ENCODE results near the gene EBP. TPM values are rescaled to one million over a fixed set of nuclear protein-coding genes. Genes with fewer than 3 reads are reported as not detected.

The EBP gene
- total and polyA plus RNA-seq, 2 donors (not counting 3 experiments of a cell fraction or from before 2014, with no cell fraction given), result 102 to 183 TPM

DNA sequence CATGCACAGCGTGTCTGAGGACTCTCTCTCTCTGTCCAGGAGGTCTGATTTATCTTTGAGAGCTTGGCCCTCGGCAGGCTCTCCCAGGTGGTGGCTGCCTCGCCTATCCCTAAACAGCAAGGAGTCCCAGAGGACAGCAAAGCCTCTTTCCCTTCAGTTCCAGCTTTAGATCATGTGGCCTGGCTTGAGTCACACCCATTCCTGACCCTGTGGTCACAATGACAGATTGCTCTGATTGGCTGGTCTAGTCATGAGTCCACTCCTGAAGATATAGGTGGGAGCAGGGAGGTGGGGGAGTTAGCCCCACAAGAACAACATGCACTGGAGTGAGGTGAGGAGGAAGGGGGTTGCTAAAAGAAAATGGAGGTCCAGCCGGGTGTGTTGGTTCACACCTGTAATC, 24.9 kb upstream of the EBP start:
- intact Hi-C loops (cut with micrococcal nuclease), result no loop called here
- peaks cover 14% of the 10 kb centered on the region for H3K4me1 ChIP-seq (ENCODE audit: control insufficient read depth, extremely low read depth, insufficient read depth, low read length)
- no peak overlapping the region for H3K27ac ChIP-seq (ENCODE audit: insufficient read depth, low read depth, low read length)
- POLR2A ChIA-PET, result no interaction called here
- no peak for FAIRE-seq
- H3K79me2 ChIP-seq (ENCODE audit: control insufficient read depth, insufficient read depth, low read length), result no peaks in the 10 kb centered on the region
- no peak overlapping the region for H3K4me2 ChIP-seq (ENCODE audit: insufficient read depth, low read length)
- H3K9me3 ChIP-seq (replicated peaks; ENCODE audit: control insufficient read depth, insufficient read depth, low read length), result no peaks in the 10 kb centered on the region
- no peak overlapping the region for H3K4me3 ChIP-seq (replicated peaks in 1 of 3; ENCODE audit: insufficient read depth in 1 of 3, low read depth in 1 of 3, low read length in 3 of 3)
- no peaks in the 10 kb centered on the region for H3K9me1 ChIP-seq (replicated peaks; ENCODE audit: control insufficient read depth, extremely low read depth, insufficient read depth, low read length)
- no TSS peak for BruUV-seq (replicated peaks)
- no peaks in the 10 kb centered on the region for H3K27me3 ChIP-seq (ENCODE audit: control insufficient read depth in 2 of 2, insufficient read depth in 2 of 2, low read length in 2 of 2)
- H2AFZ ChIP-seq (ENCODE audit: low read depth, low read length), result no peak overlapping the region
- no peak overlapping the region for H3K9ac ChIP-seq (replicated peaks; ENCODE audit: extremely low read depth, insufficient read depth, low read length)
- dilution Hi-C loops (cut with MboI; ENCODE audit: extremely low pct_ligation_motif_present, low sequenced_read_pairs), result no loop called here
- no peaks in the 10 kb centered on the region for H3K36me3 ChIP-seq (ENCODE audit: control insufficient read depth in 2 of 2, extremely low read depth in 1 of 2, insufficient read depth in 2 of 2, low read length in 2 of 2)
- no peak for TF ChIP-seq JUN (IDR thresholded peaks at IDR 0.05; ENCODE audit: borderline replicate concordance, insufficient read depth, insufficient read length, low read depth)
- TF ChIP-seq EZH2 (IDR thresholded peaks at IDR 0.05; ENCODE audit: borderline replicate concordance, low read depth, low read length, severe bottlenecking), result no peak
- no peak for TF ChIP-seq POLR2AphosphoS5 (IDR thresholded peaks at IDR 0.05; ENCODE audit: insufficient read depth, low read depth, low read length)
- TF ChIP-seq FOS (IDR thresholded peaks at IDR 0.05; ENCODE audit: borderline replicate concordance, insufficient read depth, low read length), result no peak
- CTCF ChIA-PET, result no interaction called here
- H4K20me1 ChIP-seq (replicated peaks; ENCODE audit: control insufficient read depth, extremely low read depth, insufficient read depth, low read length), result no peaks in the 10 kb centered on the region
- DNase-seq (ENCODE audit: low read depth, low spot score), result no peak

DNA sequence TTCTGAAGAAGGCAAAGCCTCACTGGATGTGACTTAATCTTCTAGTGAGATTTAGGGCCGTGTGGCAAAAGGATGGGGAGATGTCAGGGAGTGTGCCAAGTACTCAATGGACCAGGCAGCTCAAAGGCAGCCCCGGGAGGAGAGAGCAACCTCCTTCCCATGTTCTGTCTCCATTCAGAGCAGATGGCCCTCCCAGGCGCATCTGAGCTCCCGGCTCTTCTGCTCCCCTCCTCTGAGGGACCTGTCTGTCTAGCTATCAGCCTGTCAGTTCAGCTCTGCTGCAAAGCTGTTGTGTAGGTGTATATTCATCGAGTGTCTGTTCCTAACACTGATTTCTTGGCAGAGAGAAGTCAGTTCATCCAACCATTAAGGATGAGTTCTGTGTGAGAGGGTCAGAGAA, 23.7 kb upstream of the EBP start:
- Histone ChIP-seq H3K9me3 (replicated peaks; ENCODE audit: control insufficient read depth, insufficient read depth, low read length) (no peaks in the 10 kb centered on the region), H4K20me1 (replicated peaks; ENCODE audit: control insufficient read depth, extremely low read depth, insufficient read depth, low read length) (no peaks in the 10 kb centered on the region), H3K79me2 (ENCODE audit: control insufficient read depth, insufficient read depth, low read length) (no peaks in the 10 kb centered on the region), H3K4me3 (replicated peaks in 1 of 3; ENCODE audit: insufficient read depth in 1 of 3, low read depth in 1 of 3, low read length in 3 of 3) (no peak overlapping the region), H3K27me3 (ENCODE audit: control insufficient read depth in 2 of 2, insufficient read depth in 2 of 2, low read length in 2 of 2) (no peaks in the 10 kb centered on the region), H3K4me2 (ENCODE audit: insufficient read depth, low read length) (no peak overlapping the region), H3K36me3 (ENCODE audit: control insufficient read depth in 2 of 2, extremely low read depth in 1 of 2, insufficient read depth in 2 of 2, low read length in 2 of 2) (no peaks in the 10 kb centered on the region), H3K27ac (ENCODE audit: insufficient read depth, low read depth, low read length) (no peak overlapping the region), H2AFZ (ENCODE audit: low read depth, low read length) (no peak overlapping the region), H3K9me1 (replicated peaks; ENCODE audit: control insufficient read depth, extremely low read depth, insufficient read depth, low read length) (no peaks in the 10 kb centered on the region), H3K4me1 (ENCODE audit: control insufficient read depth, extremely low read depth, insufficient read depth, low read length) (peaks cover 8% of the 10 kb centered on the region), H3K9ac (replicated peaks; ENCODE audit: extremely low read depth, insufficient read depth, low read length) (no peak overlapping the region)
- dilution Hi-C loops (cut with MboI; ENCODE audit: extremely low pct_ligation_motif_present, low sequenced_read_pairs), result no loop called here
- TF ChIP-seq JUN (IDR thresholded peaks at IDR 0.05; ENCODE audit: borderline replicate concordance, insufficient read depth, insufficient read length, low read depth) (no peak), FOS (IDR thresholded peaks at IDR 0.05; ENCODE audit: borderline replicate concordance, insufficient read depth, low read length) (no peak), POLR2A (IDR thresholded peaks at IDR 0.05; ENCODE audit: low read depth, low read length) (no peak), MYC (IDR thresholded peaks at IDR 0.05; ENCODE audit: low read depth, low read length) (no peak), EZH2 (IDR thresholded peaks at IDR 0.05; ENCODE audit: borderline replicate concordance, low read depth, low read length, severe bottlenecking) (no peak), GATA2 (IDR thresholded peaks at IDR 0.05; ENCODE audit: insufficient read depth, insufficient read length, low read depth, low read length) (no peak), POLR2AphosphoS5 (IDR thresholded peaks at IDR 0.05; ENCODE audit: insufficient read depth, low read depth, low read length) (no peak)
- TF ChIP-seq, protein P1, sequence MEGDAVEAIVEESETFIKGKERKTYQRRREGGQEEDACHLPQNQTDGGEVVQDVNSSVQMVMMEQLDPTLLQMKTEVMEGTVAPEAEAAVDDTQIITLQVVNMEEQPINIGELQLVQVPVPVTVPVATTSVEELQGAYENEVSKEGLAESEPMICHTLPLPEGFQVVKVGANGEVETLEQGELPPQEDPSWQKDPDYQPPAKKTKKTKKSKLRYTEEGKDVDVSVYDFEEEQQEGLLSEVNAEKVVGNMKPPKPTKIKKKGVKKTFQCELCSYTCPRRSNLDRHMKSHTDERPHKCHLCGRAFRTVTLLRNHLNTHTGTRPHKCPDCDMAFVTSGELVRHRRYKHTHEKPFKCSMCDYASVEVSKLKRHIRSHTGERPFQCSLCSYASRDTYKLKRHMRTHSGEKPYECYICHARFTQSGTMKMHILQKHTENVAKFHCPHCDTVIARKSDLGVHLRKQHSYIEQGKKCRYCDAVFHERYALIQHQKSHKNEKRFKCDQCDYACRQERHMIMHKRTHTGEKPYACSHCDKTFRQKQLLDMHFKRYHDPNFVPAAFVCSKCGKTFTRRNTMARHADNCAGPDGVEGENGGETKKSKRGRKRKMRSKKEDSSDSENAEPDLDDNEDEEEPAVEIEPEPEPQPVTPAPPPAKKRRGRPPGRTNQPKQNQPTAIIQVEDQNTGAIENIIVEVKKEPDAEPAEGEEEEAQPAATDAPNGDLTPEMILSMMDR (IDR thresholded peaks at IDR 0.05; ENCODE audit: extremely low read depth in 1 of 2, insufficient read depth in 1 of 2, low read depth in 1 of 2, low read length in 2 of 2), result no peak
- TF ChIP-seq, protein P2, sequence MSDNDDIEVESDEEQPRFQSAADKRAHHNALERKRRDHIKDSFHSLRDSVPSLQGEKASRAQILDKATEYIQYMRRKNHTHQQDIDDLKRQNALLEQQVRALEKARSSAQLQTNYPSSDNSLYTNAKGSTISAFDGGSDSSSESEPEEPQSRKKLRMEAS (IDR thresholded peaks at IDR 0.05; ENCODE audit: insufficient read depth, insufficient read length), result no peak
- no peak for DNase-seq (ENCODE audit: low read depth, low spot score)
- ChIA-PET POLR2A (no interaction called here), CTCF (no interaction called here)
- intact Hi-C loops (cut with micrococcal nuclease), result no loop called here
- no TSS peak for BruUV-seq (replicated peaks)
- no peak for FAIRE-seq
